ENCODE data around the gene GLRX3.
"Not testable (repeated sequence)": the region's sequence is repeated elsewhere in the genome, so short reads cannot be mapped to it uniquely, and the experiment has no call there.

GLRX3 gene

DNA sequence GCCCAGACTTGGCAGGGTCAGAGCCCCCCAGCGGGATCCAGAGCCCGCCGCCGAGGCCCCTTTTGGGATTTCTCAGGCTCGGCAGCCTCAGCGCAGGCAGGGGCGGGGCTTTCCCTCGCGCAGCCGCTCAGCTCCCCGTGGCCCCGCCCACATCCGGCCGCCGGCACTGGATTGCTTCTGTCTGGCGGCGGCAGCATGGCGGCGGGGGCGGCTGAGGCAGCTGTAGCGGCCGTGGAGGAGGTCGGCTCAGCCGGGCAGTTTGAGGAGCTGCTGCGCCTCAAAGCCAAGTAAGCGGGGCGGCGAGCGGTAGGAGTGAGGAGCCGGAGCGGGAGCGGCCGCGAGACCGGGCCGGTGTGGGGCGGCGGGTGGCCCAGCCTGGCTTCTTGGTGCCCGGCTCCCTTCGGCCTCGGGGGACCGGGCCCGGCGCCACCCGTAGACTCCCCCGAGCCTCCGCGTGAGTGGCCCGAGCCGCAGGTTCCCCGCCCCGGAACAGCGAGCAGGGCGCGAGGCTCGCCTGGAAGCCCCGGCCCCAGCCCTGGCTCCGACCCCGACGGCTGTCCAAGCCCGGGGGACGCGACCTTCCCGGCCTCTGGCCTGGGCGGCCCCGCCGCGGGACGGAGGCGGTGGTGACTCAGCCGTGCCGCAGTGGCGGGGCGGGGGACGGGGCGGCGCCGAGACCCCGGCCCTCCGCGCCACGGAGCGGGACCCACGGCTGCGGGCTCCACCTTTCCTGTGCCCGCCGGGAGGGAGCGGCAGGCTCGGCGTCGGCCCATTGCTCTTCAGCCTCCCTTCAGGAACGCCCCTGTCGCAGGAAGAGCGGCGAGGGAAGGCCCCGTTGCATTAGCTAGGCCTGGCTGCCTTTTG lies at the start of gene GLRX3:
Gene GLRX3 (plus strand): TSS at position 166 of the 864 bp plus-strand sequence. CDS start 30 bp downstream, at position 196.
- Histone ChIP-seq H2AFZ (ENCODE audit: low read length) (peak within 1 kb of the TSS; percentile 97), H3K79me2 (ENCODE audit: insufficient read depth, low read length) (peaks cover 51% of the 10 kb centered on the region), H3K4me2 (ENCODE audit: low read depth, low read length, poor library complexity, severe bottlenecking) (peak within 1 kb of the TSS; percentile 99), H4K20me1 (ENCODE audit: insufficient read depth, low read length, poor library complexity, severe bottlenecking) (peaks cover 47% of the 10 kb centered on the region), H3K9me2 (replicated peaks; ENCODE audit: low read depth, low read length) (no peaks in the 10 kb centered on the region), H3K27me3 (ENCODE audit: insufficient read depth, low read length, poor library complexity, severe bottlenecking) (no peaks in the 10 kb centered on the region), H3K9me3 (ENCODE audit: insufficient read depth, low read depth, low read length) (no peaks in the 10 kb centered on the region), H3K36me3 (ENCODE audit: insufficient read depth, low read length) (no peaks in the 10 kb centered on the region), H3K4me1 (ENCODE audit: insufficient read depth, low read length, poor library complexity, severe bottlenecking) (peaks cover 39% of the 10 kb centered on the region), H3F3A (ENCODE audit: low read depth) (no peaks in the 10 kb centered on the region), H3K9ac (ENCODE audit: low read depth, low read length, poor library complexity, severe bottlenecking) (peak within 1 kb of the TSS; percentile 84), H3K4me3 (ENCODE audit: low read length, poor library complexity, severe bottlenecking) (peak within 1 kb of the TSS; percentile 93)
- TF ChIP-seq, protein P1, sequence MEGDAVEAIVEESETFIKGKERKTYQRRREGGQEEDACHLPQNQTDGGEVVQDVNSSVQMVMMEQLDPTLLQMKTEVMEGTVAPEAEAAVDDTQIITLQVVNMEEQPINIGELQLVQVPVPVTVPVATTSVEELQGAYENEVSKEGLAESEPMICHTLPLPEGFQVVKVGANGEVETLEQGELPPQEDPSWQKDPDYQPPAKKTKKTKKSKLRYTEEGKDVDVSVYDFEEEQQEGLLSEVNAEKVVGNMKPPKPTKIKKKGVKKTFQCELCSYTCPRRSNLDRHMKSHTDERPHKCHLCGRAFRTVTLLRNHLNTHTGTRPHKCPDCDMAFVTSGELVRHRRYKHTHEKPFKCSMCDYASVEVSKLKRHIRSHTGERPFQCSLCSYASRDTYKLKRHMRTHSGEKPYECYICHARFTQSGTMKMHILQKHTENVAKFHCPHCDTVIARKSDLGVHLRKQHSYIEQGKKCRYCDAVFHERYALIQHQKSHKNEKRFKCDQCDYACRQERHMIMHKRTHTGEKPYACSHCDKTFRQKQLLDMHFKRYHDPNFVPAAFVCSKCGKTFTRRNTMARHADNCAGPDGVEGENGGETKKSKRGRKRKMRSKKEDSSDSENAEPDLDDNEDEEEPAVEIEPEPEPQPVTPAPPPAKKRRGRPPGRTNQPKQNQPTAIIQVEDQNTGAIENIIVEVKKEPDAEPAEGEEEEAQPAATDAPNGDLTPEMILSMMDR (conservative IDR thresholded peaks at IDR 0.05; ENCODE audit: low read length): no peak
- no peak for TF ChIP-seq EZH2phosphoT487 (IDR thresholded peaks at IDR 0.05; ENCODE audit: borderline replicate concordance)

DNA sequence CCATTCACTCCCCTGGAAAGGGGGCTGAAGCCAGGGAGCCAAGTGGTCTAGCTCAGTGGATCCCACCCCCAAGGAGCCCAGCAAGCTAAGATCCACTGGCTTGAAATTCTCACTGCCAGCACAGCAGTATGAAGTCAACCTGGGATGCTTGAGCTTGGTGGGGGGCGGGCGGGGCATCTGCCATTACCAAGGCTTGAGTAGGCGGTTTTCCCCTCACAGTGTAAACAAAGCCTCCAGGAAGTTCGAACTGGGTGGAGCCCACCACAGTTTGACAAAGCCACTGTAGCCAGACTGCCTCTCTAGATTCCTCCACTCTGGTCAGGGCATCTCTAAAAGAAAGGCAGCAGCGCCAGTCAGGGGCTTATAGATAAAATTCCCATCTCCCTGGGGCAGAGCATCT lies 45.6 kb upstream of the GLRX3 start:
- not testable (repeated sequence) for H3K9me2 ChIP-seq (replicated peaks; ENCODE audit: low read depth, low read length); H4K20me1 ChIP-seq (ENCODE audit: insufficient read depth, low read length, poor library complexity, severe bottlenecking); H3K79me2 ChIP-seq (ENCODE audit: insufficient read depth, low read length); H3K9me3 ChIP-seq (ENCODE audit: insufficient read depth, low read depth, low read length); H3K4me2 ChIP-seq (ENCODE audit: low read depth, low read length, poor library complexity, severe bottlenecking); H3K27me3 ChIP-seq (ENCODE audit: insufficient read depth, low read length, poor library complexity, severe bottlenecking); H3K4me3 ChIP-seq (ENCODE audit: low read length, poor library complexity, severe bottlenecking); H3F3A ChIP-seq (ENCODE audit: low read depth); H3K36me3 ChIP-seq (ENCODE audit: insufficient read depth, low read length); H3K4me1 ChIP-seq (ENCODE audit: insufficient read depth, low read length, poor library complexity, severe bottlenecking); H2AFZ ChIP-seq (ENCODE audit: low read length); H3K9ac ChIP-seq (ENCODE audit: low read depth, low read length, poor library complexity, severe bottlenecking)

DNA sequence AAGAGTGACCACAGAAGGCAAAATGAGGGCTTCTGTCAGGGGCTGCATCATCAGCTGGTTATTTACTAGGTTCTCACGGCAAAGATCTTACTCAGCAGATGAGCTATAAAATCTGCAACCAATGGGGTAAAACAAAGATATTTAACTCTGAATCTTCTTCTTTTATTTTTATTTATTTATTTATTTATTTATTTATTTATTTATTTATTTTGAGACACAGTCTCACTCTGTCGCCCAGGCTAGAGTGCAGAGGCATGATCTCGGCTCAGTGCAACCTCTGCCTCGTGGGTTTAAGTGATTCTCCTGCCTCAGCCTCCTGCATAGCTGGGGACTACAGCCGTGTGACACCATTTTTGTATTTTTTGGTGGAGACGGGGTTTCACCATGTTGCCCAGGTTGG lies 36.8 kb upstream of the GLRX3 start:
- Histone ChIP-seq H4K20me1 (ENCODE audit: insufficient read depth, low read length, poor library complexity, severe bottlenecking) (no peaks in the 10 kb centered on the region), H3K27me3 (ENCODE audit: insufficient read depth, low read length, poor library complexity, severe bottlenecking) (no peaks in the 10 kb centered on the region), H3K9me3 (ENCODE audit: insufficient read depth, low read depth, low read length) (no peaks in the 10 kb centered on the region), H3K4me2 (ENCODE audit: low read depth, low read length, poor library complexity, severe bottlenecking) (no peak overlapping the region), H2AFZ (ENCODE audit: low read length) (no peak overlapping the region), H3K9ac (ENCODE audit: low read depth, low read length, poor library complexity, severe bottlenecking) (no peak overlapping the region), H3K36me3 (ENCODE audit: insufficient read depth, low read length) (no peaks in the 10 kb centered on the region), H3K4me1 (ENCODE audit: insufficient read depth, low read length, poor library complexity, severe bottlenecking) (no peaks in the 10 kb centered on the region), H3K9me2 (replicated peaks; ENCODE audit: low read depth, low read length) (no peaks in the 10 kb centered on the region), H3K4me3 (ENCODE audit: low read length, poor library complexity, severe bottlenecking) (no peak overlapping the region), H3F3A (ENCODE audit: low read depth) (no peaks in the 10 kb centered on the region), H3K79me2 (ENCODE audit: insufficient read depth, low read length) (no peaks in the 10 kb centered on the region)
- TF ChIP-seq EZH2phosphoT487 (IDR thresholded peaks at IDR 0.05; ENCODE audit: borderline replicate concordance): no peak
- TF ChIP-seq, protein P1 (conservative IDR thresholded peaks at IDR 0.05; ENCODE audit: low read length): no peak

DNA sequence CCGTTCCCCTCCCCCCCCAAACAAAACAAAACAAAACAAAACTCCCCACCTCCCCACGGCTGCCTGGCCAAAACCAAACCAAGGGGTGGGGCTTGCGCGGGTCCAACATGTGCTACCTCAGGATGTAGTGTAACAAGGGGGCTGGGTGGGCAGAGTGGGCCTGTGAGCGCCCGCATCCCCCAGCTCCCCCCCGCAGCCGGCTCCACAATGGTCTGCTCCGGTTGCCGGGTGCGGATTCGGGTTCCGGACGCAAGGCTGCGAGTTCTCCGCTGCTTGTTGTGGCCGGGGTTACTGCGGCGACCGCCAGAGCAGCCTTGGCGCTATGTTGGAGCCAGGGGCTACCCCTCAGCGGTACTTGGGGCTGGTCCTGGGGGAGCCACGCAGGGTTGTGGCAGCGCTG lies 30.5 kb upstream of the GLRX3 start:
- H3K79me2 ChIP-seq (ENCODE audit: insufficient read depth, low read length): peaks cover 6% of the 10 kb centered on the region; the same call in 1 of the 2 replicates
- no peaks in the 10 kb centered on the region for H3K36me3 ChIP-seq (ENCODE audit: insufficient read depth, low read length)
- no peak overlapping the region for H3K9ac ChIP-seq (ENCODE audit: low read depth, low read length, poor library complexity, severe bottlenecking)
- H3K4me2 ChIP-seq (ENCODE audit: low read depth, low read length, poor library complexity, severe bottlenecking): no peak overlapping the region
- no peak overlapping the region for H2AFZ ChIP-seq (ENCODE audit: low read length)
- H3K27me3 ChIP-seq (ENCODE audit: insufficient read depth, low read length, poor library complexity, severe bottlenecking): no peaks in the 10 kb centered on the region
- no peaks in the 10 kb centered on the region for H3K9me2 ChIP-seq (replicated peaks; ENCODE audit: low read depth, low read length)
- no peaks in the 10 kb centered on the region for H4K20me1 ChIP-seq (ENCODE audit: insufficient read depth, low read length, poor library complexity, severe bottlenecking)
- peaks cover 14% of the 10 kb centered on the region for H3K4me1 ChIP-seq (ENCODE audit: insufficient read depth, low read length, poor library complexity, severe bottlenecking)
- no peak for TF ChIP-seq EZH2phosphoT487 (IDR thresholded peaks at IDR 0.05; ENCODE audit: borderline replicate concordance)
- TF ChIP-seq, protein P1 (conservative IDR thresholded peaks at IDR 0.05; ENCODE audit: low read length): no peak
- no peaks in the 10 kb centered on the region for H3K9me3 ChIP-seq (ENCODE audit: insufficient read depth, low read depth, low read length)
- H3K4me3 ChIP-seq (ENCODE audit: low read length, poor library complexity, severe bottlenecking): no peak overlapping the region
- H3F3A ChIP-seq (ENCODE audit: low read depth): no peaks in the 10 kb centered on the region

DNA sequence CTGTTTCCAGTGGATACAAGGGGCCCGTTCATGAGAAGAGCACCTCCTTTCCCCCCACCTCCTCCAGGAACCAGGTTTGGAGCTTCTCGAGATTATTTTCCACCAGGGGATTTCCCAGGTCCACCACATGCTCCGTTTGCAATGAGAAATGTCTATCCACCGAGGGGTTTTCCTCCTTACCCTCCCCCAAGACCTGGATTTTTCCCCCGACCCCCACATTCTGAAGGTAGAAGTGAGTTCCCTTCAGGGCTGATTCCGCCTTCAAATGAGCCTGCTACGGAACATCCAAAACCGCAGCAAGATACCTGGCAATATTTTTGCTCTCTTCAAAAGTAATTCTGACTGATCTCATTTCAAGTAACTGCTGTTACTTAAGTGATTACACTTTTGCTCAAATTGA lies 28.0 kb upstream of the GLRX3 start:
- H3K4me2 ChIP-seq (ENCODE audit: low read depth, low read length, poor library complexity, severe bottlenecking); H3K4me3 ChIP-seq (ENCODE audit: low read length, poor library complexity, severe bottlenecking); H3K9me2 ChIP-seq (replicated peaks; ENCODE audit: low read depth, low read length); H2AFZ ChIP-seq (ENCODE audit: low read length); H3K27me3 ChIP-seq (ENCODE audit: insufficient read depth, low read length, poor library complexity, severe bottlenecking); H4K20me1 ChIP-seq (ENCODE audit: insufficient read depth, low read length, poor library complexity, severe bottlenecking); H3F3A ChIP-seq (ENCODE audit: low read depth); H3K79me2 ChIP-seq (ENCODE audit: insufficient read depth, low read length); H3K9me3 ChIP-seq (ENCODE audit: insufficient read depth, low read depth, low read length); H3K9ac ChIP-seq (ENCODE audit: low read depth, low read length, poor library complexity, severe bottlenecking); H3K36me3 ChIP-seq (ENCODE audit: insufficient read depth, low read length): not testable (repeated sequence)
- peaks cover 20% of the 10 kb centered on the region for H3K4me1 ChIP-seq (ENCODE audit: insufficient read depth, low read length, poor library complexity, severe bottlenecking)
